ENCODE results near the gene AOPEP.

Gene AOPEP

DNA sequence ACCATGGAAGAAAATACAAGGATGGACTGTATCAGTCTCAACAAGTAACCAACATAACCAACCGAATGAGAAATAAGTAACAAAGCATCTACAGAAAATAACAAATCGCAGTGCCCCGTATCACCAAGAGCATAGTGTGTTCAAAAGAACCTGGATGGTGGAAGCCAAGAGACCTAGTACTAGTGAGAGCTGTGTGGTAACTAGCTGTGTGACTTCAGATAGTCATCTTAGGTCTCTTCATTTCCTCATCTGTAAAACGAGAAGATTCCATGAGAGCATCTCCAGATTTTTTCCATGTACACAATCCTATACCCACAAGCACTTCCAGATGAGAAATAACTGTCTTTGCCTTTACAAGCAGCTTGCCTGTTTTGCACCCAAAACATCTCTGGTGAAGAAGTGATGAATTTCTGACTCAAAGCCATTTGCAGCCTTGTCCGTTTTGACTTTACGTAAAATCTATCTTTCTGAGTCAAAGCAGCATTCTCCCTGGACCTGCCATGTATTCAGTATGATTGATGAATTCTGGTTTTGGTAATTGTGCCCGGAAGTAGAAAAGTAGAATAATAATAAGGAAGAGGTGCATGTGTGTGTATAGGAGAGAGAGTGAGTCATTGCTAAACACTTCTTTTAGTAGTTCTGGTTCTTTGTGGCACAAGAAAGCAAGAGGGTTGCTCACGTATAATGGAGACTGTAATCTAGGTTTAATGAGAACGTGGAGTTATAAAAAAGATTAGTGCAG is 41.0 kb downstream of the AOPEP start:
- DNase-seq, result no peak

DNA sequence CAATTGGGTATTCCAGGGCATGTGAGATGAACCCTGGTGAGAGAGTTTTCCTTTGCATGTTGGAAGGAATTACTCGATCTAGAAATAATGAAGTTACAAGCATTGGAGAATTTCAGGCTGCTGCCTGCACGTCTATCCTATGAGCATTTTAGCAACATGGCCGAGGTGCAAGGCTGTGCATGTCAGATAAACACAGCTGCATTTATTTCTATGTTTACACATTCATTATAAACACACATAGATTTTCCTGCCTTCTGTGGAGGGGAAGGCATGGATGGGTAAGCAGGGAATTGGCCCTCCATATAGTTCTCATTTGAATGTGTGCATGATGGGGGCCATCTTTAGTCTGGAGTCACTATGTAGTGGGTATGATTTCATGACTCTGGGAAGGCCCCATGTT is 42.3 kb downstream of the AOPEP start:
- DNase-seq, result no peak

DNA sequence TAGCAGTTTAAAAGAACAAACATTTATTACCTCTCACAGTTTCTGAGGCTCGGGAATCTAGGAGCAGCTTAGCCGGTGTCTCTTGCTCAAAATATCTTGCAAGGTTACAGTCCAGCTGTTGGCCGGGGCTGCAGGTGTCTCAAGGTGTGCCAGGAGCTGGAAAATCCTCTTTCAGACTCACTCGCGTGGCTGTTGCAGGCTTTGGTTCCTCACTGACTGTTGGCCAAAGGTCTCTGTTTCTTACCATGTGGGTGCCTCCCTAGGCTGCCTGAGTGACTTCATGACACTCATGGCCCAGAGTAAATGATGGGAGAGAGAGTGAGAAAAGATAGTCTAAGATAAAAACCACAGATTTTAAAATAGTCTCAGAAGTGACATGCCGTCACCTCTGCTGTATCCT is 43.8 kb downstream of the AOPEP start:
- DNase-seq, result no peak

DNA sequence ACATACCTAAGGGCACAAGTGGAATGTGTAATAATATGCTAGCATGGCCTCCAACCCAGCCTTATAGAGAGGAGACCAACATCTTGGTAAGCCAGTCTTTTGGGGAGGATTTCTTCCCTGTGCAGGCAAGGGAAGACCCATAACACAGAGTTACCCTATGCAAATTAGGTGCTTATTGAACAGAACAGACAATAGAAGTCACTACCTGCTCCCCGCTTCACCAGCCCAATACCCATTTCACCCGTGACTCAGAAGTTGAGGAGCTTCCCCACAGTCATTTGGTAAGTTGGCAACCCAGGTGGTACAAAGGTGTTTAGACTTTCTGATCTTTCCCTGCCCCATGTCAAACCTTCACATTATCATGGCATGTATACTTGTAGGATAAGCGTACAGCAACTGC is 44.6 kb downstream of the AOPEP start:
- no peak for DNase-seq

DNA sequence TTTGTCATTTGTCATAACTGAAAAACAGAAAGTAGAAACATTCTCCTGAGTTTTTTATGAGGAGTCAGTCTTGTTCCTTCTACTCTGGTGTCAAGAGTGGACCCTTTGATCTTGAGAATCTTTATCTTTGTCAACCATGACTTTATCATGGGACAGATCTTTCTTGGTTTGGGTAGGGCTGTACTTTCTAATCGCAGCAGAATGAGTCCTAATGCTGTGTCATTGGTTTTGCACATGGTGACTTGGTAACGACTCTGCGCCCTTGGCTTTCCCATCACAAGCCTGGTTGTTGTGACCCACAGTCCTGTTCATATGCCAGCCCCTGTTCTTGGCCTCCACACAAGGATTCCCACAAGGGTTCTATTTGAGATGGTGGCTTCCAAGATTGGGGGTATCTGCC is 45.6 kb downstream of the AOPEP start:
- no peak for DNase-seq

DNA sequence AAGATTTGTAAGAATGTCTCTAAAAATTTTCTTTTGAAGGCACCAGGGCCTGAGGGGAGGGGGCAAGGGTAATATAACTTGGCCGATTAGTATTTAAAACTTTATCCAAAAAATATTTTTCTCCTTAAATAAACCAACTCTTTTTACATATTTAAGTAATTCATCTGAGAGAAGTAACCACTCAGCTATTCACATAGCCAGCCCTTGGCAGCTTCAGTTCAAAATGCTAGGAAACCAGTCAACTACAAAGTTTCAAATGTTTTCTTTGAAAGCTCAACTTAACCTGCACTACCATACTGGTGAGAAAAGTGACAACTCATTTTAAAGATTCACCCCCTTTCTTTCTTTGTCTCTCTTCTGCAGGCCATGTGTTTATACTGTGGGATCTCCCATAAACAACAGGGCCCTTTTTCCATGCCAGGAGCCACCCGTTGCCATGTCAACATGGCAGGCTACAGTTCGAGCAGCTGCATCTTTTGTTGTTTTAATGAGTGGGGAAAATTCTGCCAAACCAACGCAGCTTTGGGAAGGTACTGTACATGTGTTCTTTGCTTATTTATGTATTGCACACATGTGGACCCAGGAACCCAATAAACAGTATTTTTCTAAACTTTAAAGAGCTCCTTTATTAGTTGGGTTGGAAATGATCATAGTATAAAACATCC is 46.3 kb downstream of the AOPEP start:
- DNase-seq, result no peak

DNA sequence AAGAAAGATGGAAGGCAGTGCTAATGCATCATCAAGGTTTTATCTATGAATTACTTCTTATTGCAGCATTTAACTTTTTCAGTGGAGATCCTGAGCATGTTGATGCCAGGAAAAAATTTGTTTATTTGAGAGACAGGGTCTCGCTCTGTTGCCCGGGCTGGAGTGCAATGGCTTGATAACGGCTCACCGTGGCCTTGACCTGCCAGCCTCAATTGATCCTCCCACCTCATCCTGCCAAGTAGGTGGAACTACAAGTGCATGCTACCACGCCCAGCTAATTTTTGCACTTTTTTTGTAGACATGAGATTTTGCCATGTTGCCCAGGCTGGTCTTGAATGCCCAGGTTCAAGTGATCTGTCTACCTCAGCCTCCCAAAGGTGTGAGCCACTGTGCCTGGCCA is 47.2 kb downstream of the AOPEP start:
- DNase-seq, result no peak

DNA sequence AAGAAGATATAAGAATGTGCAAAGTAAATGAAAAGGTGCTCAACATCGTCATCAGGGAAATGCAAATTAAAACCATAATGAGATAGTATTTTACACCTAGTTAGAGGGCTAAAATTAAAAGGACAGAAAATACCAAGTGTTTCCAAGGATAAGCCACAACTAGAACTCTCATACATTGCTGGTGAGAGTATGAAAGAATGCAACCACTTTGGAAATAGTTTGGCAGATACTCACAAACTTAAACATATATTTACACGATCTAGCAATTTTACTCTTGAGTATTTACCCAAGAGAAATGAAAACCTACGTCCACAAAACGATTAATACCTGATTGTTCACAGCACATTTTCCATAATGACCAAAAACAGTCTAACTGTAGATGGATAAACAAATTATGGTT is 51.5 kb downstream of the AOPEP start:
- DNase-seq, result no peak

DNA sequence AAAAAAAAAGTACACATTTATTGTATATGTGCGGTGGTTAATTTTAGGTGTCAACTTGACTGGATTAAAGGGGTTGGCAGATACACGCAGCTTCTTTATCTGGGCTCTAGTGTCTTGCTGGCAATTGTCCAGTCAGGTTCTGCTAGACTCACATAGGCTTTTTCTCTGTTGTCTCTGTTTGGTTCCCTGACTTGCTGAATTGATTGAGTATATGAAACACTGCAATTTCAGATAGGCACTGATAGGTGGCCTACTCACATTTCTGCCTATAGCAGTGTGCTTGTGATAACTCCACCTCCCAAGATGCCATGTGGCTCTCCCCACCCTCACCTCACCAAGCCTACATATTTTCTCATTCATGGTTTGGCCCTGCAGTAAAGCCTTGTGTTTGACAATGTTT is 52.5 kb downstream of the AOPEP start:
- no peak for DNase-seq

DNA sequence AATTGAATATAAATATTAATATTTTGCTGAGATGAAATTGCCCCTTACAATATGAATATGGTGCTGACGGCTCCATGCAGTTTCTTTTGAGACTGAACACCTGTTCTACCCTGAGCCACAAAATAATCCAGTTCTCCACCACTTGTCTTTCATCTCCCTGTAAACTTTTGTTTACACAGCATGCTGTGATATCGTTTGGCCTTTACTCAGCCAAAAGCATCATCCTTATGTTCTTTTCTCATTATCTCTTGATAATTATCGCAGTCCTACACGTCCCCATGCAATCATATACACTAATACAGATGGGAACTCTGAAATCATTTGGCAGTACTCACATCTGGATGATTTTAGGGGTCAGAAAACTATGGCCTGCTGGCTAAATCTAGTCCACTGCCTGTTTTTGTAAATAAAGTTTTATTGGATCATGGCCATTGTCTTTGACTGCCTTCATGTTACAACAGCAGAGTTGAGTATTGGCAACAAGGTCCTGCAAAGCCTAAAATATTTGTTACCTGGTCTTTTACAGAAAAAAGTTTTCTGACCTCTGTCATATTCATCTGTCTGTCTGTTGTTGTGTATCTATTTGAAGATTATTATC is 53.3 kb downstream of the AOPEP start:
- DNase-seq, result no peak

DNA sequence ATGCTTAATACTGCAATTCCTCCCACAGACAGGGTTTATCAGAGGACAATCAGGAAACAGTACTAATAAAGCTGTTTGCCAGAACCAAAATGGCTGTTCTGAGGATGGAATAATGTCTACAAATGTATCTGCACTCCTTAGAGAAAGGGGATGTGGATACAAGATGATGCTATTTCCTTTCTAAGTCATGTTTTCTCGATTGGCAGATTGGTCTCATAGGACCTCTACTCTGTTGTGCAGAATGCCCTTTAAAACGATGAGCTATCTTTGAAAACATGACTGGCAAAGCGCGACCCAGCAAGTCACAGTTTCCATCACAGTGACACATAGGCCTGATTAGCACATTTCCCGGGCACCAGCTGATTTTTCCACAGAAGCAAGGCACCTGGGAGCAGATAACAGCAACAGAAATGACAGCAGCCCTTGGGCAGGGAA is 54.0 kb downstream of the AOPEP start:
- no peak for DNase-seq

DNA sequence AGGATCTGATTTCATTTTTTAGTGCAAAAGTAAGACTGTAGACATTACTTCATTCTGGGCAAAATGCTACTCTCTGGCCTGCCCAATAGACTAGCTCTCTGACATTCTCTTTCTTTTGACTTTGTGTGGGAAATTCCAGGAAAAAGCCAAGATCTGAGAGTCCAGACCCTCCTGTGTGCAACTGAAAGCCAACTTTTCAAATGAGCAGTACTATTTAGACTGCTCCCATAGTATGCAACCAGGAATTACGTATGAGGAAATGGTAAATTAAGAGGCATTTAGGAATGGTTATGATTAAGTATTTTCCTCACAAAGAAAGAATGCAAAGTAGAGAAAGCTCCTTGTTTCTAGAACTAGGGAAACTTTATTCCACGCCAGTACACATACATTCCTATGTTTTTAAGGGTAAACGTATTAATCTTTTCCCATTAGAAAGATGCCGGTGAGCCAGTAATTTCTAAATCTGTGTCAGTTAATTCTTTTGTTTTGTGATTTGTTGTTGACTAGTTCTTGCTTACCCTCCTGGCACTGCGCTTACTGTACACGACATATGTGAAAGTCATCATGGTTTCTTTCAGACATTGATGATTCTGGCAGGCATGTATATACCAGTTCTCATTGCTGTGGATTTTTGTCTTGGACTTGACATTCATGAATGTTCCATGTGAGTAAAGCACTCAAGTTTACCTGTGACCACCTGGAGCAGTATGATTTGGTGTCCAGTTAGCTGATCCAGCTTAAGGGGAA is 56.0 kb downstream of the AOPEP start:
- no peak for DNase-seq

DNA sequence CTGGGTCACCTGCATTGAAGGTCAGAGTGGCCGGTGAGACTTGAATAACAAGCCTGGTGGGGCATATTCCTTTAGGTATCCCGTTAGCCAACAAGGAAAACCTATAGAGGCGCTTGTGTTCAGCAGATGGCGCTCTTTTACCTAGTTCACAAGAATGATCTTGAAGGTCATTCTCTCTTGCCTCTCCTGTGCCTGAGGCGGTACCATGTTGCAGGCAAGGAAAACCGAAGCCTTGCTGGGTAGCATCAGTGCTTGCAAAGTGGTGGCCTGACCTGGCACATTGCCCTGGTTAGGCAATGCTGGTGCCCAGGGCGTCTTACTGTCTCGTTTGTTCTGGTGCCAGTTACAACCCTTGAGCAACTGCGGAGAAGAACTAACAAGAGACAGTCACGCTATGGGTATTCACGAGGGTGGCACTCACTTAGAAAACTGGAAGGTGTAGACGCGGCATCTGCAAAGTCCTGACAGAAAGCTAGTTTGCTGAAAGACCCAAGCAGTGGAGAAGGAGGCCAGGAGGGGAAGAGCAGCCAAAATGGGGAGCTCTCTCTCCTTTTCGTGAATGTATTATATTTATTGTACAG is 56.7 kb downstream of the AOPEP start:
- peak in 1 of 2 experiments; percentile 44 for DNase-seq

DNA sequence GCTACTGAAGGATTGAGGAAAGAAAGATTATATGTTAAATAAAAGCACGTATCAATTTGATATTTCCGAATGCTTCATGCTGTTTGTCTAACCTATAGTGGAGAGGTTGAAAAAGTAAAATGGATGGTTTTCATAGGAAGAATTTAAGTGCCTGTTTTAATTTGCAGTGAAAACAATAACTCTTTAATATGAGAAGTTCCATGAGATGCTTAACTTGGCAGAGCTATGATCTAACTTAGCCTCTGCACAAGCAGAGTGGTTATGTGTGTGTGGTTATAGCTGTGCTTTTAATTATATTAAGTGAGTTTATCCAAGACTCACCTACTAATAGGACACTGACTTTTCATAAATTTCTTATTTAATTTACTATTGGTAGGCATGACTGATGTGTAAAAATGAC is 57.4 kb downstream of the AOPEP start:
- no peak for DNase-seq

DNA sequence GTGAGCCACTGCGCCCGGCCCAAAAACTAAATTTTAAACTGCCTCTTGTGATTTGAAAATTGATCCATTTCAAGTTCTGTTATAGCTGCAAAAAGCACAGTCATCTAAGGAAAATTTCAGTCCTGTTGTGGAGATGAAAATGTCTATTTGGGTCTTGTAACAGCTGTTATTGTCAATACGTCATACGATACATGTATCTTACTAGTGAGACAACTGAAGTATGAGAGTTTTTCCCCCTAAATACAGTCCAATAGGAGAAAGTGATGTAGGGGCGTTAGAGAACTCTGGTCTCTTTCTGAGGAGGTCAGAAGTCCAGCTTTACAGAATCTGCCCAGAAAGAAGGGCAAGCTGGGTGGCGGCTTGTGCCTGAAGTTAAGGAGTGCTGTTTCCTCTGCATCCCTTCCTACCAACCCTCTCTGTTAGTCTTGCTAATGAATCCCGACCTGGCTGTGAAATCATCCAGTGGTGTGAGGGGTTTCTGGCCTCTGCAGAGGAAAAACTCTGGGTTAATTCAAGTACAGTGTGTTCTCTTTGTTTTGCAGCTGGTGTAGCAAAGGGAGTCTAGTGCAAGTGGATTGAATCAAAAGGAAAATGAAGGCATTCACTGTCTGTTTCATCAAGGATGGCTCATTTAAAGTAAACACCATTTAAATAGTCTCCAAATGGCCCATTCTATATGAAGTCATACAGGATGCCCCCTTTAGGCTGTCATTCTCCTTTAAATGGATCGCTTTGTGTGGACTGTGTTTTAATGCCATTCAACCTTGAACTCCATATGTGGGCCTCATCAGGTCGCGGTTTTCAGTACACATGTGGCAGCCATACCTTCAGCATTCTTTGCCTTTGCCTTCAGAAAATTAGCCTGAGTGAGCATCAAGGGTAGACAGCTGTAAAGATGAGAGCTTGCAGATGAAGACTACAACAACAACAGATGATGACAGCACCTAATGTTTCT is 59.0 kb downstream of the AOPEP start:
- DNase-seq, result no peak

DNA sequence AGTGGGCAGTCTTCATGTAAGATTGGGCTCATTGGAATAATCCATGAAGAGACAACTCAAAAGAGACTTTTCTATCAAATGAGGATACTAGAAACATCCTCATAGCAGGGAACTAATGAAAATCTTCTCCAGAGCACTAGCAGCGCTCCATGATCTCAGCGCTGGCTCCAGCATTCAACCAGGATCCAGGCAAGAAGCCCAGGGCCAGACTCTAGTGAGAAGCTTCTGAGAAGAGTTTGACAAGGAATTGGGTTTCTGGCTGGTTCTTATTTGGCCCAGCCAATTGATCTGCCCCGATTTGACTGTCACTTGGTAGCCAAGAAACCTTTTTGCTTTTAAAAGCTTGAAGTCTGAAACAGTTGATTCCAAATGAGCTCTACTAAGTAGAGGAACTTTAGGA is 60.1 kb downstream of the AOPEP start:
- DNase-seq, result no peak

DNA sequence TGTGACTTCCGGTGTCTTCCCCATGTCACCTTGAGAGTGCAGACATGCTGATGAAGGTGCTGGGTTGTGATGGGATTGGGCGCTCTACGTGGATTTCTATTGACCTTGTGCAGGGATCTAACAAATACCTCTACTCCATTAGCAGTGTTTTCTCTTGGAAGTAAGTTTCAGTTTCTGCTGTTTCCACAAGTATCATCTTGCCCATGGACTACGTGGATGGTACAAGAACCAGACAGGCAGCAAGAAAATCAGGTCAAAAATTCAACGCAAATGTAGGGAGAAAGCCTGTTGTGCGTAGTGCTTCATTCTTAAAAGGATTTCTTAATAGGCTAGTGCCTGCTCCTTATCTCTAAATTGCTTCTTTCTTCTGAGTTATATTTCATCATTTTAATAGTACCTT is 60.8 kb downstream of the AOPEP start:
- DNase-seq, result no peak

DNA sequence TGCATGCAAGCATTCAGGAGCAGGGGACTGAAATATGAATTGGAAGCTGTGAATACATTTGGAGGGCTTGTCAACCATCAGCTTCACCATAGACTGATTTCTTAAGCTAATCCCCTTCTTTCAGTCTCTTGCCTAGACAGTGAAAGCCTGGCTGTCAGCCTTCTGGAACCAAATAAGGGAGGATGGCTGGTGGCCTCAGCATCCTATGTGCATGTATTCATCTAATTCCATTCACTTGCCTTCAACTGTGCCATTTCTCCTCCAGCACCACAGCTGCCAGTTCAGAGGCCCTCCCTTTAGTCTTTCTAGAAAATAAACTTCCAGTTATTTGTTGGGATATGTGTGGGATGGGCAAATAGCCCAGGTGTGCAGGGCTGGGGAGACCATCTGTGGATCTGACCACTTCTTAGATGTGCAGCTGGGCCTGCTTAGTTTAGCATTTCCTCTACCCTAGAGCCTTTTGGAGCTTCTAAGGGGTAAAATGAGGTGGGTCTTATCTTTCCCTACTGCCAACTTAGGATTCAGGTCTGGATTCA is 62.1 kb downstream of the AOPEP start:
- DNase-seq, result no peak

DNA sequence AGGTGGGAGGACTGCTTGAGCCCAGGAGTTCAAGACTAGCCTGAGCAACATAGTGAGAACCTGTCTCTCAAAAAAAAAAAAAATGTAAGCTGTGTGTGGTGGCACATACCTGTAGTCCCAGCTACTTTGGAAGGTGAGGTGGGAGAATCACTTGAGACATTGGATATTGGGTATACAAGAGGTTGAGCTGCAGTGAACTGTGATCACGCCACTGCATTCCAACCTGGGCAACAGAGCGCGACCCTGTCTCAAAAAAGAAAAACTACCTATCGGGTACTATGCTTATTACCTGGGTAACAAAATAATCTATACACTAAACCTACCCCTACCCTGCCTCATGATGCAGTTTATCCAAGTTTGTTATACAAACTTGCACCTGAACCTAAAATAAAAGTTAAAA is 64.9 kb downstream of the AOPEP start:
- no peak for DNase-seq

DNA sequence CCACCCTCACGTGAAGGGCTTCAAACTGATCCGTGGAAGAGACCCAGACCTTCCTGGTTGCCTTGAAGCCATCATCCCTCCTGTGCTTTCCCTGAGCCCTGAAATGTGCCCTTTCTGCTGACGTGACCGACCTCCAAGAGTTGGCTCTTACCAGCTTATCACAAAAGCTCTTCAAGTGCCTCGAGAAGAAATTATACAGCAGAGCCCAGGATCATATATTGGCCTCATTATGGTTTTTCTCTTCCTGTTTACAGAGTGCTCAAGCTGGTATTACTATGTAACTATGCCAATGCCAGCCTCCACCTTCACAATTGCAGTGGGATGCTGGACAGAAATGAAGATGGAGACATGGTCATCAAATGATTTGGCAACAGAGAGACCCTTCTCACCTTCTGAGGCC is 66.0 kb downstream of the AOPEP start:
- no peak for DNase-seq

DNA sequence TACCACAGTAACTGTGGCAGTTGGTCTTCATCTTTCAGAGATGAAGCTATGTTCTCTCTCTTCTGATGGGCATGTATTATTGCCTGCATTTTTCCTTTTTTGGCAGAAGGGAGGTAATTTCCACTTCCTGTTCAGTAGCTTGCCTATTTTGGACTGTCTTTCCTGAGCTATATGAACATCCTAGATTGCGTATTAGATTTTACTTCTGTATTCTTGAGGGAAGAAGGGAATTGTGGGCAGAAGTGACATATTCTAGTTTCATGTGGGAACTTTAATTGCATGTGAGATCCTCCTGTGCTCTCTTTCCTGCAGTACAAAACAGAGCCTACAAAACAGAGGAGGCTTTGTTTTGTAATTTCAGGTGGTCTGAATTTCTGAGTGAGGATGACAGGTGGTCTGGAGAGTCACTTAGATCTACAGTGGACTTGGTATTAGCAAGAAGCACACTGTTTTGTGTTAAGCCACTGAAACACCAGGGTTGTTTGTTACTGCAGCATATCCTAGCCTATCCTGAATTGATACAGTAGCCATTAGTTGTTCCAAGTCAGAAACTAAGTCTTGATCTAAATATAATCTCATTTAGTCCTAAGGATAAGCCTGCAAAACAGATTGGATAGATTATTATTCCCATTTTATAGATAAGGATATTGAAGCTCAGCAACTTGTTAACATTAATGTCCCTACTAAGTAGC is 68.1 kb downstream of the AOPEP start:
- no peak for DNase-seq
